ENCODE measurements around the gene TMEM191B.
"Not testable (repeated sequence)": the region's sequence is repeated elsewhere in the genome, so short reads cannot be mapped to it uniquely, and the experiment has no call there.

The TMEM191B gene

DNA sequence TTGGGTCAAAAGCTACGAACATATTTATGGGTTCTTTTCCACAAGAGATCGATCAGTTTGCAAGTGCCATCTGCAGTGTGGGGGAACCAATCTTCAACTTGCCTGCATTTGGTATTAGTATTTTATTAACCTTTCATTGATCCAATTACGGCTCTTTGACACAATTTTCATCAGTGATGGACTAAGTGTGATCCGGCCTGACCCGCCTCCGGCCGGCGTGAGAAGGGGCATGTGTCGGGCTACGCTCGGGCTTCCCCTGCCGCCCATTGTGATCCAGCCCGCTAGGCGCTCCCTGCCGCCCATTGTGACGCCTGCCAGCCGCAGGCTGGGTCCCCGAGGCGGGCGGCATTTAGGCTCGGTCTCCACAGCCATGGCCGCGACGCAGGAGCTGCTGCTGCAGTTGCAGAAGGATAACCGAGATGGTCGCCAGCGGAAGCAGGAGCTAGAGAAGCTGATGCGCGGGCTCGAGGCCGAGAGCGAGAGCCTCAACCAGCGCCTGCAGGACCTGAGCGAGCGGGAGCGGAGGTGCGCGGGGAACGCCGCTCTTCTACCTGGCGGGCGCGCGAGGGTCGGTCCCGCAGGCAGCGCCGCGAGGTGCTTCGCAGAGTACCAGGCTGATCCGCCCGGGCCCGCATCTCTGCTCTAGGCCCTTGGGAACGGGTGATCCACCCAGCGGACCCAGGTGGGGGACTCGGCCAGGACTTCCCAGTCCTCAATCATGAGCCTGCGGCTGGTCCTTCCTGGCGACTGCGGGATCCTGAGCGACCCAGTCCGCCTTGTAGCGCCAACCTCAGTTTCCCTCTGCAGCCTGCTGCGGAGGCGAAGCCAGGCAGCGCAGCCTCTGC lies at the start of gene TMEM191B:
Gene TMEM191B (plus strand): TSS at position 51 of the 845 bp plus-strand sequence. CDS start 179 bp downstream, at position 230.
- H3K4me1 ChIP-seq (ENCODE audit: control insufficient read depth, insufficient read depth, low read length); H3K27ac ChIP-seq (ENCODE audit: low read length); H3K4me3 ChIP-seq (ENCODE audit: low read length); DNase-seq (ENCODE audit: low read depth, low spot score); H3K27me3 ChIP-seq (ENCODE audit: control insufficient read depth, insufficient read depth, low read length); H3K9me3 ChIP-seq (ENCODE audit: control insufficient read depth, insufficient read depth, low read length); H3K36me3 ChIP-seq (ENCODE audit: control insufficient read depth, insufficient read depth, low read length): not testable (repeated sequence)
- no CpG with 5 or more reads among the region's 65 CpGs for WGBS (ENCODE audit: insufficient coverage, insufficient read length)

DNA sequence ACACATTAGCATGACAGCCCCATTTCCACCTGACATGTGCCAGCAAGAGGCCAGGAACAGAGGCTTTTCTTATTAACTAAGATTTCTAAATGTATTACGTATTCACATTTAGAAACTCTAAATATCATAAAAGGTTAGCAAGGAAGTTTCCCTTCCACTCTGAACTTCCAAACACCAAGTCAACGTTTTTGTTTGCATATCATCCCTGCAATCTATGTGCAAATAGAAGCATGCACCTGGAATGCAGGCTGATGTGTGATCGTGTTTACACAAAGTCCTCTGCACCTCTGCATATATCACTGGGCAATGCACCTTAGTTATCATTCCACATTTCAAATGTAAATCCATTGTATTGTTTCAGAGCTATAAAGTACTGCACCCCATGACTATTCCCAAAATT lies 31.4 kb upstream of the TMEM191B start:
- not testable (repeated sequence) for DNase-seq (ENCODE audit: low read depth, low spot score); H3K9me3 ChIP-seq (ENCODE audit: control insufficient read depth, insufficient read depth, low read length); H3K36me3 ChIP-seq (ENCODE audit: control insufficient read depth, insufficient read depth, low read length); H3K4me1 ChIP-seq (ENCODE audit: control insufficient read depth, insufficient read depth, low read length); H3K27ac ChIP-seq (ENCODE audit: low read length); H3K4me3 ChIP-seq (ENCODE audit: low read length); H3K27me3 ChIP-seq (ENCODE audit: control insufficient read depth, insufficient read depth, low read length)
- WGBS (ENCODE audit: insufficient coverage, insufficient read length) = no CpG with 5 or more reads among the region's 3 CpGs

DNA sequence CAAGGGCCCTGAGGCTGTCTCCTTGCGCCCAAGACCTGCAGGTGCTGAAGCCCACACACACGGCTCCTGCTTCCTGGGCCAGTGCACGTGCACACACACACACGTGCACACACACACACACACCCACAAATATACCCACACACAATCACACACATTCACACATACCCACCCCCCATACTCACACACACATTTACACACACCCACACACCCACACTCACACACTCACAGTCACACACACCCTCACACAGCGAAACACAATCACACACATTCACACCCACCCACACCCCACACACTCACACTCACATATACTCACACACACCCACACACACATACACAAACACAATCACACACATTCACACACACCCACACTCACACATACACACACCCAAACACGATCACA lies 16.3 kb upstream of the TMEM191B start:
- H3K4me1 ChIP-seq (ENCODE audit: control insufficient read depth, insufficient read depth, low read length); DNase-seq (ENCODE audit: low read depth, low spot score); H3K27ac ChIP-seq (ENCODE audit: low read length); H3K36me3 ChIP-seq (ENCODE audit: control insufficient read depth, insufficient read depth, low read length); H3K4me3 ChIP-seq (ENCODE audit: low read length); H3K27me3 ChIP-seq (ENCODE audit: control insufficient read depth, insufficient read depth, low read length); H3K9me3 ChIP-seq (ENCODE audit: control insufficient read depth, insufficient read depth, low read length): not testable (repeated sequence)
- WGBS (ENCODE audit: insufficient coverage, insufficient read length) = 100% methylated on average over 1 of the region's 6 CpGs

DNA sequence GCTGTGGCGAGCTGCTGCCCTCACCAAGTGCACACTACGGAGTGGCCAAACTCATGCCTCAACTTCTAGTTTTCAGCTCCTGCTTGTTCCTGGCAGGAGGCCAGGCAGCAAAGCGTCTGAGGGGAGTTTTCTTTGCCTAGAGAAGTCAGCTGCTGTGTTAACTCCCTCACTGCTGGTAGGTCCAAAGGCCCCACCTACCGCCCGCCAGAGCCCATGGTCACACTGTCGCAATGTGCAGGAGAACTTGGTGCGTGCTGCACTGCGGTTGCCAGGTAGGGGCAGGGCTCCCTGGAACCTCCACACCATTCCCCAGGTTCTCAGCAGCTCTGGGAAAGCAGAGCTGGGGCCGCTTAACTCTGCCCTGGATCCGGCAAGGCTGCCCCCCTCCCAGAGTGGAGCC lies 15.2 kb upstream of the TMEM191B start:
- H3K27ac ChIP-seq (ENCODE audit: low read length); H3K27me3 ChIP-seq (ENCODE audit: control insufficient read depth, insufficient read depth, low read length); H3K4me1 ChIP-seq (ENCODE audit: control insufficient read depth, insufficient read depth, low read length); DNase-seq (ENCODE audit: low read depth, low spot score); H3K9me3 ChIP-seq (ENCODE audit: control insufficient read depth, insufficient read depth, low read length); H3K36me3 ChIP-seq (ENCODE audit: control insufficient read depth, insufficient read depth, low read length); H3K4me3 ChIP-seq (ENCODE audit: low read length): not testable (repeated sequence)
- no CpG with 5 or more reads among the region's 10 CpGs for WGBS (ENCODE audit: insufficient coverage, insufficient read length)

DNA sequence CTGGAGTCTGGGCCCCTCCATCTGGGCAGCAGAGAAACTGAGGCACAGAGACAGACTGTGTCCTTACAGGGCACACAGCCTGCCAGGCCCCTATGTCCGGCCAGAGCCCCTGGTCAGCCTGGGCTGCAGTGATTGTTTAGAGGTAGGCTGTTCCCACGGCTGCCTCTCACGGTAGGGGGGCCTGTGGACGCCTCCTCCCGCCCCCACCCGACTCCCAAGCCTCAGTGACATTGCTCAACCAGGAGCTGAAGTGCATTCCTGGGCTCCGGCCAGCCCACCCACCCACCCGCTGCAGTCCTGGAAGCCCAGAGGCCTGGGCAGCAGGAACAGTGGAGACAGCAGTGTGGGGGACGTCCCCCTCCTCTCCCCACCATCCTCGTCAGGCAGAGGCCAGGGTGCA lies 14.1 kb upstream of the TMEM191B start:
- not testable (repeated sequence) for H3K27ac ChIP-seq (ENCODE audit: low read length); H3K4me3 ChIP-seq (ENCODE audit: low read length); H3K4me1 ChIP-seq (ENCODE audit: control insufficient read depth, insufficient read depth, low read length); H3K27me3 ChIP-seq (ENCODE audit: control insufficient read depth, insufficient read depth, low read length); H3K36me3 ChIP-seq (ENCODE audit: control insufficient read depth, insufficient read depth, low read length); DNase-seq (ENCODE audit: low read depth, low spot score); H3K9me3 ChIP-seq (ENCODE audit: control insufficient read depth, insufficient read depth, low read length)
- no CpG with 5 or more reads among the region's 10 CpGs for WGBS (ENCODE audit: insufficient coverage, insufficient read length)

DNA sequence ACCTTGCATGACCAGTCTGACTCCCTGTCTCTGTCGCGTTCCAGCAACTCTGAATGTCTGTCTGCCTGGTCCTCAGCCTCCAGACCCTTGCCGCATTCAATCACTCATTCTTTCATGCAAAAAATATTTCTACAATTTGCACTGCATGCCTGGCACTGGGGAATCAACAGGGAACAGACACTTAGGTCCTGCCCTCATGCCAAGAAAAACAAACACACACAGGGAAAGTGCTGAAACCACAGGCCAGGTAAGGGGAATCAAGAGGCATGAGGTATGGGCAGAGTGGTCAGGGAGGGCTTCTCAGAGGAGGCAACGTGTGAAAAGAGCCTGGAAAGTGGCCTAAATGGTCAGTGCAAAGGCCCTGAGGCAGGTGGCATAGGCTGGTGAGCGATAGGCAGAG lies 9.5 kb upstream of the TMEM191B start, which contains the start of gene GGTLC3:
Gene GGTLC3 (minus strand): TSS at position 101 of the 400 bp plus-strand sequence. CDS start 264 bp downstream, outside the sequence.
- H3K27ac ChIP-seq (ENCODE audit: low read length); DNase-seq (ENCODE audit: low read depth, low spot score); H3K4me3 ChIP-seq (ENCODE audit: low read length); H3K27me3 ChIP-seq (ENCODE audit: control insufficient read depth, insufficient read depth, low read length); H3K9me3 ChIP-seq (ENCODE audit: control insufficient read depth, insufficient read depth, low read length); H3K4me1 ChIP-seq (ENCODE audit: control insufficient read depth, insufficient read depth, low read length); H3K36me3 ChIP-seq (ENCODE audit: control insufficient read depth, insufficient read depth, low read length): not testable (repeated sequence)
- WGBS (ENCODE audit: insufficient coverage, insufficient read length) = no CpG with 5 or more reads among the region's 5 CpGs

DNA sequence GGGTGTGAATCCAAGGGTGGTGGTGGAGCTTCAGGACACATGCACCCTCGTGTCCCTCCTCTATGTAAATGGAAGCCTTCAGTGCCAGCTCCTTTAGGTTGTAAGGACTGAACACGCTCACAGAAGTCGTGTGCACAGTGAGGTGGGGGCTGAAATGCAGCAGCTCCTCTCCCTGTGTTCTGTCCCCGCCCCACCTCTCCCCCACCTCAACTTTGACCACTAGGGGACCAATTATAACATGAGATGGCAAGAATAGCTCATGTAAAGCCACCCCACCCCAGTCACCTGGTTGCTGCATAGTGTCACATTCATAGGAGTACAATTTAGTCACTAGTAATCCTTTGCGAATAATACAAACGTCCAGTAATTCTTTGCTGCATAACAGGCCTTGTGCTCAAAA lies 4.8 kb upstream of the TMEM191B start:
- H3K4me3 ChIP-seq (ENCODE audit: low read length); H3K27ac ChIP-seq (ENCODE audit: low read length); H3K27me3 ChIP-seq (ENCODE audit: control insufficient read depth, insufficient read depth, low read length); DNase-seq (ENCODE audit: low read depth, low spot score); H3K36me3 ChIP-seq (ENCODE audit: control insufficient read depth, insufficient read depth, low read length); H3K9me3 ChIP-seq (ENCODE audit: control insufficient read depth, insufficient read depth, low read length); H3K4me1 ChIP-seq (ENCODE audit: control insufficient read depth, insufficient read depth, low read length): not testable (repeated sequence)
- WGBS (ENCODE audit: insufficient coverage, insufficient read length) = no CpG with 5 or more reads among the region's 6 CpGs

DNA sequence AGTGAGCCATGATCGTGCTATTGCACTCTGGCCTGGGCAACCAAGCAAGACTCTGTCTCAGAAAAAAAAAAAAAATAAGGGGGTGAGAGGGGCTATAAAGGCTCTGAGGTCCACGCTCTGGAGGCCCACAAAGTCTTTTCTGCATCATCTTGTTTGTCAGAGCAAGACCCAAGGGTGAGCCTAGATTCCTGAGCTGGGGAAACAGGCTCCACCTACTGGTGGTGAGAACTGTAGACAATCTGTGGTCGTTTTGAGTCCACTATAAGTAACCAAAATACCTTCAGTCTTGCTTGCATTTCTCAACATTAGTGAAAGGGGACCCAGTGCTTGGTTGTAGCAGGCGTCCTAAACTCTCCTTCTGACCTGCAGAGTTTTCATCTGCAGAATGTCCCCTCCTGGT lies 4.3 kb upstream of the TMEM191B start:
- WGBS (ENCODE audit: insufficient coverage, insufficient read length) = no CpG with 5 or more reads among the region's 4 CpGs
- not testable (repeated sequence) for H3K9me3 ChIP-seq (ENCODE audit: control insufficient read depth, insufficient read depth, low read length); DNase-seq (ENCODE audit: low read depth, low spot score); H3K4me1 ChIP-seq (ENCODE audit: control insufficient read depth, insufficient read depth, low read length); H3K27ac ChIP-seq (ENCODE audit: low read length); H3K36me3 ChIP-seq (ENCODE audit: control insufficient read depth, insufficient read depth, low read length); H3K4me3 ChIP-seq (ENCODE audit: low read length); H3K27me3 ChIP-seq (ENCODE audit: control insufficient read depth, insufficient read depth, low read length)

DNA sequence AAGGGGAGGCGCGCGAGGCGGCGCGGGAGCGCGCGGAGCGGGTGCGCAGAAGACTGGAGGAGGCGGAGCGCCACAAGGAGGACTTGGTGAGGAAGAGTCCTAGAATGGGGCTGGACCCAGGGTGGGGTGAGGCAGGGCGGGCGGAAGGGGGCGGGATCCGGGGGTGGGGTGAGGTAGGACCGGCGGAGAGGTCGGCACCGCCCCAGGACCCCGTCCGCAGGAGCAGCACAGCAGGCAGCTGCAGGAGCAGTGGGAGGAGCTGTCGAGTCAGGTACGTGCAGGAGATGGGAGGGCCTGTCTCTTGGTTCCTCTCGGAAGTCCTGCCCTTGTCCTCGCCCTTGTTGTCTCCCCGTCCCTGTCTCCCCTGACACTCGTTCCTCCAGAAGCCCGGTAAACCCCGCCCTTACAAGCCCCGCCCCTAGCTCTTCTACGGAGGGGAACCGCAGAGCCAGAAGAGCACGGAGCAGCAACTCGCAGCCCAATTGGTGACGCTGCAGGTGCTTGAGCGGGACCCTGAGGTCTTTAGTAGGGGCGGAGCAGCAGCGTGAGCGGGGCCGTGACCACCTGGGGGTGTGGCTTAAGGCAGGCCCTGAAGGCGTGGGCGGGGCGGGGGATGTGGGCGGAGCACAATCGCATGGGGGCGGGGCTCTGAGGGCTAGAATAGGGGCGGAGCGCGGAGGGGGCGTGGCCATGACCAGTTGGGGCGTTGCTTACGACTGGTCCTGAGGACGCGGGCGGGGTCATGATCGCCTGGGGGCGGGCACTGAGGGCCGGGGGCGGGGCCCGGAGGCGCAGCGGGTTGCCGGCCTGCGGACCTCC lies 1.2 kb downstream of the TMEM191B start:
- H3K4me3 ChIP-seq (ENCODE audit: low read length); H3K4me1 ChIP-seq (ENCODE audit: control insufficient read depth, insufficient read depth, low read length); H3K27ac ChIP-seq (ENCODE audit: low read length); H3K27me3 ChIP-seq (ENCODE audit: control insufficient read depth, insufficient read depth, low read length); H3K9me3 ChIP-seq (ENCODE audit: control insufficient read depth, insufficient read depth, low read length); H3K36me3 ChIP-seq (ENCODE audit: control insufficient read depth, insufficient read depth, low read length): not testable (repeated sequence)
- no CpG with 5 or more reads among the region's 66 CpGs for WGBS (ENCODE audit: insufficient coverage, insufficient read length)
- peak; percentile 9 for DNase-seq (ENCODE audit: low read depth, low spot score)

DNA sequence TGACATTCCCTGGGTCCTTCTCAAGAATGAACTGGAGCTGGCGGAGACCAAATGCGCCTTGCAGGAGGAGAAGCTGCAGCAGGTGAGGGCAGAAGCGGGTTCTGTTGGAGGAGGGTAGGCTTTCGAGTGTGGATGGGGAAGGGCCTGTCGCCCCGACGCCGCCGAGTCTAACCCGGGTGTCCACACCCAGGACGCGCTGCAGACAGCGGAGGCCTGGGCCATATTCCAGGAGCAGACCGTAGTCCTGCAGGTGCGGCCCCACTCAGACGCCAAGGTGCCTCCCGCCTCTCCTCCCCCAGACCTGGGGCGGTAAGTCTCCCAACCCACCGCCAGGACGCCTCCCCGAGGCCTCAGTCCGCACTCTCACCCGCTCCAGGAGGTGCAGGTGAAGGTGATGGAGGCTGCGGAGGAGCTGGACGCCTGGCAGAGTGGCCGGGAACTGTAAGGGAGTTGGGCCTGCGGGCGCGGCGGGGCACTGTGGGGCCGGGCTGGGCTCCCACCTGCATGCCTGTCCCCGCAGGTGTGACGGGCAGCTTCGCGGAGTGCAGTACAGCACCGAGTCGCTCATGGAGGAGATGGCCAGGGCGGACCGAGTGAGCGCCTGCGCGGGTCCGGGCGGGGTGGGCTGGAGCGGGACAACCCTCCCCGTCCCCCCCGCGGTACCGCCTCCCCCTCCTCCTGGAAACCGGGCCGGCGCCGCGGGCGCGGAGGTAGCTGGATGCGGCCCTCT lies 2.0 kb downstream of the TMEM191B start:
- not testable (repeated sequence) for H3K4me3 ChIP-seq (ENCODE audit: low read length); H3K27ac ChIP-seq (ENCODE audit: low read length); H3K36me3 ChIP-seq (ENCODE audit: control insufficient read depth, insufficient read depth, low read length); DNase-seq (ENCODE audit: low read depth, low spot score); H3K9me3 ChIP-seq (ENCODE audit: control insufficient read depth, insufficient read depth, low read length); H3K27me3 ChIP-seq (ENCODE audit: control insufficient read depth, insufficient read depth, low read length); H3K4me1 ChIP-seq (ENCODE audit: control insufficient read depth, insufficient read depth, low read length)
- WGBS (ENCODE audit: insufficient coverage, insufficient read length) = no CpG with 5 or more reads among the region's 57 CpGs
